HG03108 (cell line): ENCODE measurements around the gene PTPN14.

Source experiments
- ATAC-seq: cut with Tn5 transposase; IDR thresholded peaks from one replicate; pipeline ENCODE4 v1.9.1; 2021; ENCODE audit warnings: moderate library complexity; ENCODE audit not compliant: unreplicated experiment

PTPN14 gene

DNA sequence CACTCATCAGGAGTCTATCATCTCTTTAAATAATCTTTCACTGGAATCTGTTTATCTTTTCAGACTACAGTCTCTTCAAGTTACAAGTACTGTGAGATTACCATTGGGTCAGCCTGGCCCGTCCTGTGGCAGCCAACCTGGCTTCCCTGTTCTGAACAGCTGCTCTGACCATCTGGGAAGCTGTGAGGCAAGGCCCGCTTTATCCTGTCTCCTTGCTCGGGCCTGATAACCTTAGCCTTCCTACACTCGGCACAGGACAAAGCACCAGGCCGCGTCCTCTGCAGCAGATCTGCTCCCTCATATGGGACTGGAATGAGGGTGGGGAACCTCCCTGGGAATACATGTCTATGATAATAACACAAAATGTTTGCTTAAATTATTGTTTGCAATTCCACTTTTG lies 113.3 kb downstream of the PTPN14 start:
- ATAC-seq = no peak

DNA sequence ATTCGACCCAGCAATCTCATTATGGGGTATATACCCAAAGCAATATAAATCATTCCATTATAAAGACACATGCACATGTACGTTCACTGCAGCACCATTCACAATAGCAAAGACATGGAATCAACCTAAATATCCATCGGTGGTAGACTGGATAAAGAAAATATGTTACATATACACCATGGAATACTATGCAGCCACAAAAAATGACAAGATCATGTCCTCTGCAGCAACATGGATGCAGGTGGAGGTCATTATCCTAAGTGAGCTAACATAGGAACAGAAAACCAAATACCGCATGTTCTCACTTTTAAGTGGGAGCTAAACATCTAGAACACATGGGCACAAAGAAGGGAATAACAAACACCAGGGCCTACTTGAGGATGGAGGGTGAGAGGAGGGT lies 115.5 kb downstream of the PTPN14 start:
- ATAC-seq = no peak

DNA sequence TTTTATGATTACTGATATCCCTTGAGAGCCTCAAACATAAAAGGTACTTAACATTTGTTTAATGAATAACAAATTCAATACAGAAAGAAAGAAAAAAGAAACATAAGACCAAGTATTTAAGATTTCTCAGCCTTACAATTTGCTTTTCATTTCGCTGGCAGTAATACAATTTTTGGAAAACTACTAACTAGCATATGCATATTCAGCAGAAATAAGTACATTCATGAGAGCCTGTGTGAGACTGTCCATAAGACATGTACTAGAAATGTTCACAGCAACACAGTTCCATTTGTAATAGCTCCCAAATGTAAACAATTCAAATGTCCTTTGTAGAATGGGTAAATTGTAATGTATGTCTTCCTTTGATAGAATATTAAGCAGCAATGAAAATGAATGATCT lies 119.2 kb downstream of the PTPN14 start:
- ATAC-seq = no peak

DNA sequence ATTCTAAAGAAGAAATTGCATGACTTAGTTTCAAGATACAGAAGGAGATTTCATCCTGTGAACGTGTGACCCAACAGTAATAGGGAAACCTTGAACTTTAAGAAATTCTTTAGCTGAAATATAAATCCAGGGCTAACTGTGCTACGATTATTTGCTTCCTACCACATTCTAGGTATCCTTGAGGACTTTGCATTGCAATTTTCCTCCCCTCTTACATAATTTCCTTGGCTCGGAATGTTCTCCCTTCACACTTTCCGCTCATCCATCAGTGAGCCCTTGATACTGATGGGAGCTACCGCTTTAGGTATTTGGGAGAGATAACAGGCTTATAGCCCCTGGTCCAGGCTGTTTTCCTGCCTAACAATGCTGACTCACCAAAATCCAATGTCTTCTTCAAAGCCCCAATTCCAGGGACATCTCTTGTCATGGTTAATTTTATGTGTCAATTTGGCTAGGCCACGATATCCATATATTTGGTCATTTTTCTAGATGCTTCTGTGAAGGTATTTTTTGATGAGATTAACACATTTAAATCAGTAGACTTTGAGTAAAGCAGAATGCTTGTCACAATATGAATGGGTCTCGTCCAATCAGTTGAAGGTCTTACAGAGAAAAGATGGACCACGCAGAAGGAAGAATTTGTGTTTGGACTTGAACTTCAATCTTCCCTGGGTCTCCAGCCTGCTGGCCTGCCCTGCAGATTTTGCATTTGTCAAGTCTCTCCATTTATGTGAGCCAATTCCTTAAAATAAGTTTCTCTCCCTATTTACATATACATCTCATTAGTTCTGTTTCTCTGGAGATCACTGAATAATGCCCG lies 121.2 kb downstream of the PTPN14 start:
- no peak for ATAC-seq

DNA sequence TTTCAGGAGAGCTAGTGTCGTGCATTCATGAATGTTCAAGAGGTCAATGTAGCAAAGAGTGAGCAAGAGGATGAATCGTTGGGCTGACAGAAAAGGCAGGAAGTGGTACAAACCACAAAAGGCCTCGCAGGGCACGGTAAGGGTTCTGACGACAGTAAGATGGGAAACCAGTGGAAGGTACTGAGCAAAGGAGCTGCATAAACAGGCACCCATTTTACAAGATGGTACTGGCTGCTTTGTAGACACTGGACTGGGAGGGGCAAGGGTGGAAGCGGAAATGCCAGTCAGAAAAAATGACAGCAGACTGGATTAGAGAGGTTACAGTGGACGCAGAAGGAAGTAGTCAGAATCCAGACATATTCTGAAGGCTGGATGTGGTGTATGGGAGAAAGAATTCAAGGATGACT lies 123.5 kb downstream of the PTPN14 start:
- ATAC-seq = peak; percentile 97

DNA sequence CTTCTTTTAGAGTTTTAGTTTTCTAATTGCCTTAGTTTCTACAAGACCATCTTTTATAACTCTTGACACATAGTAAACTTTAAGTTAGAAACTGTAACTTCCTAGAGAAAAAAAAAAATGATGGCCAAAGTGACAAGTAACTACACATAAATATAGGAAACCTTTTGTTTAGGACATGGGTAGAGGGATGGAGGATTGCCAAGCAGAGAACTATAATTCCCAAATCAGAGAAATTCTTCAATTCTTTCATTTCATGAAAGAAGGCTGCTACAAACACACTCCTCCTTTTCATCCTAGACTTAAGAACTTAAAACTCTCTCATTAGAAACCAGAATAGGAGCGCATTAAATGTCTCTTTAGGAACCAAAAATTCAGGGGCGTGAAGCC lies 125.0 kb downstream of the PTPN14 start:
- no peak for ATAC-seq

DNA sequence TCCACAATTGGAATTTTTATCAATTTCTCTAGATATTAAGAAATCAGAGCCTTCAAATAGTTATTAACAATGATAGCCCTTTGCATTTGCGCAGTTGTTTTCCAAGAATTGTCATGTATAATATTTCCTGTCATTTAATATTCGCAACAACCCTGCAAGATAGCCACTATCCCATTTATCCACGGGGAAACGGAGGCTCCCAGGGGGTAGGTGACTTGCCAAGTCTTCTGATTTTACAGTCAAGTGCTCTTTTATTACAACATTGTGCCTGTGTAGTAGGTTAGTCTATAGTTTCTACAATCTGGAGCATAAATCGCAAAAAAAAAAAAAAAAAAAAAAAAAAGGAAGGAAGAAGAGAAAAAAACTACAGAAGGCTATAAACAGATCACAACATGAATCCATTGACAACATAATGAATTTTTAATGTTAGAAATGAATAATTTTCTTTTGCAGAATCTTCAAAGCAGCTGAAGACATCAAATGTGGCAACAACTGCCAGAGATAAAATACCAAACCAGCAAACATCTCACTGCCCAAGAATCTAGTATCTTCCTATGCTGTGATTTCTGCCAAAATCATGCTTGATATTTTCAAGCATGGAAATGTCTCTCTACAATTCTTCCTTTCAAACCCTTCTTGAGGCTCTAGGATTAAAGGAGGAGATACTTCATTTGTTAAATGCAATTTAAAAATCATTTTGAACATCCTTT lies 125.5 kb downstream of the PTPN14 start:
- no peak for ATAC-seq

DNA sequence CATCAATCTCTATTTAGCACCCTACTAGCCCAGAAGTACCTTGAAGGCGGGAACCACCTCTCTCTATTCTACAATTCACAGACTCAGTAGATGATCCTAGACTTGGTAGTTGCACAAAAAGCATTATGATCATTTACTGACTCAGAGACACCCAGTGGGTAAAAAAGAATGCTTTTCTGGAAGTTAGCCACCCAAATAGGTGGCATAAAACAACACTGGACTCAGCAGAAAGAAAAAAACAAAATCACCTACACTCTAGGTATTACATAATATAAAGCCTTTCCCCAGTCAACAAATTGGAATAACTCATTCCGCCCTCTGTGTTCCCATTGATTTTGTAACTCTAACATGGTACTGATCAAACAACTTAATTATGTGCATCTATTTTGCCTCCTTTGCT lies 126.3 kb downstream of the PTPN14 start:
- no peak for ATAC-seq

DNA sequence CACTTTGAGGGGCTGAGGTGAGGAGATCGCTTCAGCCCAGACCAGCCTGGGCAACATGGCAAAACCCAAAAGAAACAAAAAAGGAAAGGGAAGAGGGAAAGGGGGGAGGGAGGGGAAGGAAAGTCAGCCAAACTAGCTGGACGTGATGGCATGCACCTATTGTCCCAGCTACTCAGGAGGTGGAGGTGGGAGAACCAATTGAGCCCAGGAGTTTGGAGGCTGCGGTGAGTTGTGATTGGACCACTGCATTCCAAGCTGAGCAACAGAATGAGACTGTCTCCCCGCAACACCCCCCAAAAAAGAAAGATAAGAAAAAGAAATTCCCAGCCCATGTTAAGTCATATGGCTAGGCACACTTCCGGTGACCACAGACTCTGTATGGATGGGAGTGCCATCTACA lies 128.4 kb downstream of the PTPN14 start:
- ATAC-seq = no peak

DNA sequence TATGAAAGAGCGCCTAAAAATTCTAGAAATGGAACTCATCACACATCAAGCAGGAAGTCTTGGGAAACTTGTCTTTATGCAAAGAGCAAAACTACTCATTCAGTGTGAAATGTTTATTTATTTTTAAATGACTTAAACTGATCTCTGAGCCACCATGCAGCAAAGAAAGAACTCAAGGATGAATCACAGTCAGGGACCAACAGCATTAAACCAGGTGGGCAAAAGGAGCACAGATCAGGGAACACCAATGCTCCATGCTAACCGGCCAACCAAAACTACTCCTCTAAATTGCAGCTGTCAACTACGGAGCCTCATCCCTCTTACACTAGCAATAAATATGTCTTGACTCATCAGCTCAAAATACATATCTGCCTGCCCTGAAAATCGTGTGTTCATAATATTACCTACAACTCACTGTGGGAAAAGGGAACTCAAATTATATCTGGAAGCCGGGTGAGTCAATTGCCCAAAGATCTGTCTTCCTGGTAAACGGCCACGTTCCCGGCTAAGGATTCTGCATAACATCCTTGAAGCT lies 129.2 kb downstream of the PTPN14 start:
- no peak for ATAC-seq

DNA sequence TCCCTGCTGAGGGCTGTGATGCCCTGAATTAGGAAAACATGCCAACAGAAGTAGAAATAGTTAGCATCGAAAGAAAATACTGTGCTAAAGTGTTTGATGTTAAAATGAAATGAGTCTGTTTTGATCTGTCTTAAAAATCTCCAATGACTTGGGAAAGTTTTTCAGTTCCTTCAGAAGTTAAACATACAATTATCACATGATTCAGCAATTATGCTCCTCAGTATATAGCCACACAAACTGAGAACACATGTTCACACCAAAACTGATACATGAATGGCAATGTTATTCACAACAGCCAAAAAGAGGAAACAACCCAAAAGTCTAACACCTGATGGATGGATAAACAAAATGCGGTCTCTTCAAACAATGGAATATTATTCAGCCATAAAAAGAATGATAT lies 130.6 kb downstream of the PTPN14 start:
- ATAC-seq = no peak

DNA sequence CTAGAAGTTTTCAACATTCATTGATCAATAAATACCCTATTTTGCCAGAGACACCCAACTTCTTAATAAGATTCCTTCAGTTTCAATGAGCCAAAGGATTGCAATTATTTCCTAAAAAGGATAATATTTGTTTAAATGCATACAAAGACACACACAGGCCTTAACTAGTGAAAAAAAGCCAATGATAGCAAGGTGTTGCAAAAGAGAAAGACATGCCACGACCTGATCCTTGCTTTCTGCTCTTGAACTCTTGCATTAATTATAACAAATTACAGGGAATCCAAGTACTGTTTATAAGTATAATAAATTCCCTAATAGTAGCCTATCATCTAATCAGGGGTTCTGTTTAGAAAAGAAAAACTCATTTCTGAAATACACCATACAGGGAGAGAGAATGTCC lies 131.1 kb downstream of the PTPN14 start:
- ATAC-seq = no peak

DNA sequence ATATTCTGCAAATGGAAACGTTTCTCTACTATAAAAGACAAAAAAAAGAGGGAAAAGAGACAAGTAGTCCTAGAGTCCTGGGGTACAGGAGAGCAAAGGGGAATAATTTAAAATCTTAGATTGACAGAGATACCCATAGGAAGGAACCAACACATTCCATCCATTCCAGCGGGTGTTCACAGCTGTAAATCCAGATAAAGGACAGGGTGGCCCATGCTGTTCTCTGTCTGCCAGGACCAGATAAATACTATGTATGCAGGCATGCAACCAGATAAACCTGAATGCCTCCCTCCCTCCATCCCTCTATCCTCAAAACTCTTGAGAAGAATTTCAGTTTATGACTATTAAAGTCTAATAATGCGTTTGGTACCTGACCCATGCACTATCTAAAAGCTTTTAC lies 131.8 kb downstream of the PTPN14 start:
- ATAC-seq = no peak

DNA sequence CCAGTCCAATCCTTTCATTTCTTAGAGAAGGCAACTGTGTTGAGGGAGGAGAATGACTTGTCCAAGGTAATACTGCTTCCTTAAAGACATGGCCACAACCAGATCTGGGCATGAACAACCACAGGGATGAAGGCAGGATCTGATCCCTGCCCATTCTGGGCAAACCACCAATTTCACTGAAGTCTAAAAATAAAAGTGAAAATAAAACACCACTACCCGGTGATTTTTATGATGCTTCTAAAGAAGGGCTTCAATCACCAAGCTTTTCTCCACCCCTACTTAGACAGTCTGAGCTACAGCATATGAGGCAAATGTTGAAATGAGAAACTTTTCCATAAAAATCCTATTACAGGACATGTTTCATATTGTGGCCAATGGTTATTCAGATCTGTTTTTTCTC lies 133.0 kb downstream of the PTPN14 start:
- no peak for ATAC-seq

DNA sequence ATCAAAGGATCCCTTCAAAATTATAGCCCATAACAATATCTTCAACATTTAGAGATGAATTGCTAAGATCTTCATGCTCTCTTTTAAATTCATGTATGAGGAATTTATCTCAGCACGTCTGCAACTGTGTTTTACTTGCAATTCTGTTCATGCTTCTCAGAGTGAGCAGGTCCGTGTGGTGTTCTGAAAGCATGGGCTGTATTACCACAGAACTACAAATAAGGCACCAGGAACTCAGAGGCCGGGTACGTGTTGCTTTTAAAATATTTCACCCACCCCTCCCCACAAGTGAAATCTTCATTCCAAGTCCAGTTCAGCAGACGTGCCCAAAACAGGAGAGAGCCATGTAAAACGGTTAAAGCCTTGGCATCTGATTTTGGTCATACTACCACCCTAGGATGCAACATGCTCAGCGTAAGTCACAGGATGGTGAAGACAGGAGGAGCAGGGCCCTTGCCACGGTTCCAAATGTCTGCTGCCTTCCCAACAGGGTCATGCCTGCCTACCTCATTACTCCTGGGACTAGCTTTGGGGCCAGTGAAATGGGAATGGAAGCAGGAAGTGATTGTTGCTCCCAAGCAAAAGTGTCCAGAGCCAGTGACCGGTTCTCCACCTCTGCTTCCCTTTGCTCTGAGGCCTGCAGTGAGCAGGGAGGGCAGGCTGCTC lies 133.7 kb downstream of the PTPN14 start:
- no peak for ATAC-seq

DNA sequence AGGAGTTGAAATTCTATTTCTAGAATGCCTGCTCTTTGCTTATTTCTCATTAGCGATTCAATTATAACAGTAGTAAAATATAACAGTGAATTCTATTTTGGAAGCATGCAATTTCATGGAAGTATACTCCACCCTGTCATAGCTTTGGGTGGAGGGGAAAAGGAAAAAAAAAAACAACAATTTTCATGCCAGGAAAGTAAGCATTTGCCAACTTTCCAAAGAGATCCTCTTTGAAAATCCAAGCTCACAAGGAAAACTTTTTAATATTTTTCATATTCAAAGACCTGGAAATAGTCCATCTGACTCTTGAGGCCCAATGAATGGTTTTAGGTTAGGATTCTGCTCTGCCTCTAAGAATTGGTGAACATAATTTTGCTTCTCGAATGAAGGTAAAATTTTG lies 134.5 kb downstream of the PTPN14 start:
- no peak for ATAC-seq

DNA sequence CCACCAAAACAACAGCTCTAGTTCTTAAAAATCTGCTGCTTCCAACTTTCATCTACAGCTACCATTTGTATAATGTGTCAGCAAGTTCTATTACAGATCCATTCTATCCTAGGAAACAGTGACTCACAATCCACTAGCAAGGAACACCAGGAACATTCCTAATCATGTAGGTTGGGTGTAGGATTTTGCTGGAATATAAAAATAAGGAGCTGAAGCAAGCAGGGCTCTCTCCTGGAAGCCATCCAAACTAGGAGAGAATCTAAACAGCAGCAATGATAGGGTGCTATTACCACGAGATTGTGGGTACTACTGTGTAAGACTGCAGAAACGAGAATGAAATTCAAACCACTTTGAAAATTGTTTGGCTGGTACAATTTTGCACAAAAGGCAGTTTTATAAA lies 135.0 kb downstream of the PTPN14 start:
- ATAC-seq = no peak

DNA sequence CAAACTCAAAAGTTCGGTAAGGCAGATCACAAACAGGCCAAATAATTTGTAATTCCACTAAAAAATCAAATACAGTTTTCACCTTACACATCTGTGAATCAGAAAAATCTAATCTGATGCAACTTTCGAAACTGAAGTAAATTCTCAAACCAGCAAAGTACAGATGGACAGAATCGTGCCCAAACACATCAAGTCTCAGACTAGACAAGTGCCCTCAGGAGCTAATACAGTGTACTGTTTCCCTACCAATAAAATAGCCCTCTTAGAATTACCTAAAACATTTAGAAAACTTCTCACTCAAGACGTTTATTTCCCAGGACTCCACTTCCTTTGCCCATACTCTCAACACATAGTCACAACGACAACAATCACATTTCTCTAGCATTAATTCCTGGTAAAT lies 136.3 kb downstream of the PTPN14 start:
- ATAC-seq = no peak

DNA sequence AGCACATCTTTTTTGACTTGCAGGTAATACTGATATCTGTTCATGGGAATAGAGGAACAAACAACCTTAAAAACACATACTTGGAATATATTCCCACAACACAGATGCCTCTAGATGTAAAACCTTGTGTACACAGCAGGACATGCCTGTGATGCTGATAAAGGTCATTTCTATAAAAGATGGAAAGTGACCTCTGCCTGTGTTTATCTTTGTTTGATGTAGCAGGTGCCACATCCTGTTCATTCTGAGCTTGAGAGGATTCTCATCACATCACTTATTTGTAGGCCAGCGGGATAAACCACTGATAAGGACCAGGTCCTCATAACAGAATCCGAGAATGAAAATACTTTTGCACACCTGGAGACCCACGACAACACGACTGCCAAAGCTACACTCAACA lies 136.7 kb downstream of the PTPN14 start:
- no peak for ATAC-seq

DNA sequence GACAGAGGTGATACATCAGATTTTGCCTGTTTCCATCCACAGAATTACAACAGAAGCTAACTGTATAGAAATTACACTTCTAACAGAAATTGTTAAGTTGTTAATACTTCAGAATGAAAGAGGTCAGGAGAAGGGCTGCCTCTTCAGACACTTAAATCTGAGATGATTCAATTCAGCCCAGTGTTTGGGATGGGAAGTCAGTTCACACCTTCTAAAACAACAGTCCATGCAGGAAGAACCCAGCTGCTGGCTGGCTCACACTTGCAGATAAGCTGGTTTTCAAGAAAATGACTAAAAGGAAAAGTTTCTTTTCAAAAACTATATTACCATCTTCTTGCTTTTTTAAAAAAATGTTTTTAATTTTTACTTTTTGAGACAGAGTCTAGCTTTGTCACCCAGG lies 138.1 kb downstream of the PTPN14 start:
- no peak for ATAC-seq

DNA sequence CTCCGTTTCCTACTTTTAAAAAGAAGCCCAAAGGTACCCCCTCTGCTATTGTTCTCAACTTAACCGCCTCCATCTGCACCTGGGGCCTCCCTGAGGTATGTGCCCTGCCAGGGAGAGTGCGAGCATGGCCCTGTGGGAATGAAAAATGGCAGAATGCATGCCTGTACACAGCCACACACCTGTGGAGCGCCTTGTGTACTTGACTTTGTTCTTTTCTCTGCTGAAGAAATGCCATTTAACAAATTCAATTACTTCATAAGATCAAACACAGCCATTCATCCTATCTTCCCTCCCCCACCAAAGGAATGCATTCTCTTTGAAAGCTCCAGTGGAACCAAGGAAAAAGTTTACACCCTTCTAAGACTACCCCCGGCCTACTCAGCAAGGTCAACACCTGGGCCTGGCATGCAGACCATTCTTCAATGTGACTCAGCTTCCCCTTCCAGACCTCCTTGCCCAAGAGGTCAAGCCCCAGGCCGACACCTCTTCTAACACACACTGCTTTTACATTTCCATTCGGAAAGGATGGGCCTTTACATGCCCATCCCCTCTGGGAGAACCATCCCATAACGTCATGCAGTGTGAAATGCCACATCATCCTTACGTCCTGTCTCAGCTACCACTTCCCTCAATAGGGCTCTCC lies 146.7 kb downstream of the PTPN14 start:
- peak; percentile 7 for ATAC-seq
